HEK293 (cell line): Measurements from ENCODE around the gene PVALEF.

Experiments used
- CTCF ChIA-PET: fragments of 350-600 bp; formaldehyde crosslinking; extraction: SDS; loops from one replicate; lab custom pipeline; 2021; ENCODE audit warnings: antibody characterized with exemption; lab: Yijun Ruan, JAX
- POLR2A ChIA-PET: fragments of 300-600 bp; formaldehyde crosslinking; extraction: SDS; loops from one replicate; lab custom pipeline; 2020; ENCODE audit warnings: antibody characterized with exemption, inconsistent platforms; lab: Yijun Ruan, JAX
- H3K27ac ChIP-seq: fragments of 200-500 bp; sonication (Bioruptor generic); 2 replicates; pipeline ENCODE4 v1.5.1; 2014; ENCODE audit warnings: low read depth, low read length, control low read depth, inconsistent platforms; ENCODE audit errors: extremely low read depth
- H3K36me3 ChIP-seq, 2 experiments: fragments of 200-500 bp in 1 of 2; sonication (Bioruptor generic) in 1 of 2; 1 replicate in 1 of 2; 2 replicates in 1 of 2; pipeline ENCODE4 v1.5.1; 2014 to 2017; ENCODE audit warnings: inconsistent platforms in 2 of 2, low read length in 2 of 2; ENCODE audit not compliant: control insufficient read depth in 2 of 2, insufficient read depth in 1 of 2
- H3K4me1 ChIP-seq: fragments of 200-500 bp; sonication (Bioruptor generic); 2 replicates; pipeline ENCODE4 v1.5.1; 2014; ENCODE audit warnings: mild to moderate bottlenecking, low read length, inconsistent platforms; ENCODE audit not compliant: control insufficient read depth, insufficient read depth
- H3K4me3 ChIP-seq: 2 replicates; pipeline ENCODE4 v1.5.1; 2011; ENCODE audit warnings: low read depth, mild to moderate bottlenecking, control low read depth, low read length, moderate library complexity
- H3K9me3 ChIP-seq: fragments of 200-500 bp; sonication (Bioruptor generic); 2 replicates; pipeline ENCODE4 v1.5.1; 2014; ENCODE audit warnings: low read depth, low read length, inconsistent platforms; ENCODE audit not compliant: control insufficient read depth, insufficient read depth
- GLI4 ChIP-seq: fragments of 450-650 bp; formaldehyde crosslinking; IDR thresholded peaks from 2 replicates; pipeline ENCODE4 v1.5.1; 2016; ENCODE audit warnings: missing biosample characterization, missing genetic modification characterization
- KLF1 ChIP-seq: fragments of 450-650 bp; formaldehyde crosslinking; IDR thresholded peaks from 2 replicates; pipeline ENCODE4 v1.5.1; 2016; ENCODE audit warnings: missing biosample characterization, missing genetic modification characterization
- MEIS1 ChIP-seq: sonication (generic); formaldehyde crosslinking; IDR thresholded peaks from 2 replicates; pipeline ENCODE4 v1.8.1; 2022; ENCODE audit warnings: missing genetic modification reagents, mild to moderate bottlenecking, borderline replicate concordance
- ZFHX2 ChIP-seq: fragments of 450-650 bp; formaldehyde crosslinking; conservative IDR thresholded peaks from 2 replicates; pipeline ENCODE4 v1.5.1; 2016; ENCODE audit warnings: missing biosample characterization, missing genetic modification characterization
- ZFP41 ChIP-seq: fragments of 450-650 bp; formaldehyde crosslinking; IDR thresholded peaks from 2 replicates; pipeline ENCODE4 v1.5.1; 2016; ENCODE audit warnings: missing biosample characterization, missing genetic modification characterization, borderline replicate concordance
- ZIC2 ChIP-seq: fragments of 450-650 bp; formaldehyde crosslinking; IDR thresholded peaks from 2 replicates; pipeline ENCODE4 v1.5.1; 2016; ENCODE audit warnings: missing biosample characterization, missing genetic modification characterization
- ZNF138 ChIP-seq: fragments of 450-650 bp; formaldehyde crosslinking; IDR thresholded peaks from 2 replicates; pipeline ENCODE4 v1.5.1; 2016; ENCODE audit warnings: missing biosample characterization, missing genetic modification characterization, borderline replicate concordance
- ZNF175 ChIP-seq: fragments of 450-650 bp; formaldehyde crosslinking; IDR thresholded peaks from 2 replicates; pipeline ENCODE4 v1.5.1; 2016; ENCODE audit warnings: missing biosample characterization, missing genetic modification characterization
- ZNF214 ChIP-seq: fragments of 450-650 bp; formaldehyde crosslinking; IDR thresholded peaks from 2 replicates; pipeline ENCODE4 v1.5.1; 2017; ENCODE audit warnings: missing biosample characterization, mild to moderate bottlenecking, missing genetic modification characterization, borderline replicate concordance
- ZNF223 ChIP-seq: fragments of 450-650 bp; formaldehyde crosslinking; IDR thresholded peaks from 2 replicates; pipeline ENCODE4 v1.5.1; 2016; ENCODE audit warnings: missing biosample characterization, missing genetic modification characterization
- ZNF292 ChIP-seq: fragments of 450-650 bp; formaldehyde crosslinking; IDR thresholded peaks from 2 replicates; pipeline ENCODE4 v1.5.1; 2016; ENCODE audit warnings: low read depth, missing biosample characterization, missing genetic modification characterization, borderline replicate concordance
- ZNF473 ChIP-seq: fragments of 450-650 bp; formaldehyde crosslinking; IDR thresholded peaks from 2 replicates; pipeline ENCODE4 v1.5.1; 2017; ENCODE audit warnings: missing biosample characterization, missing genetic modification characterization
- ZNF48 ChIP-seq: fragments of 450-650 bp; formaldehyde crosslinking; IDR thresholded peaks from 2 replicates; pipeline ENCODE4 v1.5.1; 2016; ENCODE audit warnings: missing biosample characterization, missing genetic modification characterization
- ZNF501 ChIP-seq: fragments of 450-650 bp; formaldehyde crosslinking; IDR thresholded peaks from 2 replicates; pipeline ENCODE4 v1.5.1; 2016; ENCODE audit warnings: missing biosample characterization, missing genetic modification characterization
- ZNF530 ChIP-seq: fragments of 450-650 bp; formaldehyde crosslinking; IDR thresholded peaks from 2 replicates; pipeline ENCODE4 v1.5.1; 2016; ENCODE audit warnings: low read depth, missing biosample characterization, missing genetic modification characterization
- ZNF548 ChIP-seq: fragments of 450-650 bp; formaldehyde crosslinking; IDR thresholded peaks from 2 replicates; pipeline ENCODE4 v1.5.1; 2016; ENCODE audit warnings: missing biosample characterization, missing genetic modification characterization
- ZNF610 ChIP-seq: fragments of 450-650 bp; formaldehyde crosslinking; IDR thresholded peaks from 2 replicates; pipeline ENCODE4 v1.5.1; 2016; ENCODE audit warnings: missing biosample characterization, missing genetic modification characterization, borderline replicate concordance
- ZNF747 ChIP-seq: fragments of 450-650 bp; formaldehyde crosslinking; IDR thresholded peaks from 2 replicates; pipeline ENCODE4 v1.5.1; 2016; ENCODE audit warnings: missing biosample characterization, missing genetic modification characterization
- ZNF830 ChIP-seq: fragments of 450-650 bp; IDR thresholded peaks from 2 replicates; pipeline ENCODE4 v1.5.0; 2018; ENCODE audit warnings: missing biosample characterization, missing genetic modification characterization, low read depth, mild to moderate bottlenecking, moderate library complexity
- ZNF843 ChIP-seq: fragments of 450-650 bp; formaldehyde crosslinking; IDR thresholded peaks from 2 replicates; pipeline ENCODE4 v1.5.1; 2016; ENCODE audit warnings: missing biosample characterization, missing genetic modification characterization
- TF ChIP-seq, protein P1 (sequence below): fragments of 450-650 bp; formaldehyde crosslinking; IDR thresholded peaks from 2 replicates; pipeline ENCODE4 v1.5.1; 2016; ENCODE audit warnings: missing biosample characterization, missing genetic modification characterization
- TF ChIP-seq, protein P2 (sequence below): fragments of 450-650 bp; formaldehyde crosslinking; IDR thresholded peaks from 2 replicates; pipeline ENCODE4 v1.5.1; 2016; ENCODE audit warnings: missing biosample characterization, missing genetic modification characterization
- TF ChIP-seq, protein P3 (sequence below): fragments of 450-650 bp; formaldehyde crosslinking; IDR thresholded peaks from 2 replicates; pipeline ENCODE4 v1.5.1; 2016; ENCODE audit warnings: missing biosample characterization, missing genetic modification characterization
- TF ChIP-seq, protein P4 (sequence below): fragments of 450-650 bp; formaldehyde crosslinking; optimal IDR thresholded peaks from 2 replicates; pipeline ENCODE3; 2016; ENCODE audit warnings: missing biosample characterization, mild to moderate bottlenecking, missing genetic modification characterization
- TF ChIP-seq, protein P5 (sequence below): fragments of 450-650 bp; formaldehyde crosslinking; IDR thresholded peaks from 2 replicates; pipeline ENCODE4 v1.5.1; 2017; ENCODE audit warnings: missing biosample characterization, missing genetic modification characterization
- TF ChIP-seq, protein P6 (sequence below): fragments of 450-650 bp; formaldehyde crosslinking; IDR thresholded peaks from 2 replicates; pipeline ENCODE4 v1.5.1; 2017; ENCODE audit warnings: missing biosample characterization, missing genetic modification characterization

PVALEF gene

DNA sequence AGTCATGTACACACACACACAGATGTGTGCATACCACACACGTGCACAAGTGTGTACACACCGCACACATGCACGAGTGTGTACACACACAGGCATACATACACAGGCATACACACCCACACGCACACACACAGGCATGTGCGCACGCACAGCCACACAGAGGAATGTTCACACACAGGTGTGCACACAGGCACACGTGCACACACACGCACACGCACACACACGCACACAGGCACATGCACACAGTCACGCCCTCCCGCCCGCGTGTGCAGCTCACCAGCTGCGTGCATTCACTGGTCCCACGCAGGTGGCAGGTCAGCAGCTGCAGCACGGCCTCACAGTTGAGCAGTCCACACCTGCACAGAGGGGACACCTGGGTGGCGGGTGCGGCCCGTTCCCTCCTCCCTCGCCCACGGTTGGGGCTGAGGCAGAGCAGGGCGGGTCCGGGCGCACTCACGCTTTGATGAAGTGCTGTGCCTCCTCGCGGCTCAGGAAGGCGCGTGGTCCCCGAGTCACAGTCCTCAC is 65.9 kb downstream of the PVALEF start:
- Histone ChIP-seq H3K9me3 (no peaks in the 10 kb centered on the region), H3K36me3 (peaks cover 5 to 64% of the 10 kb centered on the region in 2 experiments; a peak in 2 of 3 replicates), H3K27ac (no peak overlapping the region), H3K4me3 (no peak overlapping the region), H3K4me1 (peaks cover 8% of the 10 kb centered on the region)
- CTCF ChIA-PET: interaction anchor here (0.6 to 2.5 kb wide), 4 partner anchors 89 to 114 kb away, joined by 3 to 23 read pairs (median 4); no protein-coding TSS in a partner anchor
- POLR2A ChIA-PET: interaction anchor here (1.6 kb wide), 1 partner anchor 8 kb away, joined by 5 read pairs; the partner anchor contains the start of genes NDUFAF8 and TEPSIN
- TF ChIP-seq ZNF747 (tag by site-specific recombination) (no peak), ZNF610 (tag by site-specific recombination) (no peak), GLI4 (tag by site-specific recombination) (no peak), MEIS1 (CRISPR knock-in tag) (no peak), ZNF292 (tag by site-specific recombination) (no peak), KLF1 (0 out of 2 replicates have a peak, but pooled peaks have one; percentile 16), ZNF830 (tag by site-specific recombination) (no peak), ZNF223 (no peak), ZNF530 (tag by site-specific recombination) (no peak), ZNF473 (tag by site-specific recombination) (no peak), ZNF214 (no peak), ZNF175 (tag by site-specific recombination) (no peak), ZFHX2 (0 out of 2 replicates have a peak, but pooled peaks have one; percentile 10), ZFP41 (tag by site-specific recombination) (no peak), ZNF843 (no peak), ZNF501 (tag by site-specific recombination) (no peak), ZNF48 (tag by site-specific recombination) (no peak), ZNF138 (tag by site-specific recombination) (no peak), ZNF548 (tag by site-specific recombination) (no peak), ZIC2 (tag by site-specific recombination) (no peak)
- TF ChIP-seq, protein P1, sequence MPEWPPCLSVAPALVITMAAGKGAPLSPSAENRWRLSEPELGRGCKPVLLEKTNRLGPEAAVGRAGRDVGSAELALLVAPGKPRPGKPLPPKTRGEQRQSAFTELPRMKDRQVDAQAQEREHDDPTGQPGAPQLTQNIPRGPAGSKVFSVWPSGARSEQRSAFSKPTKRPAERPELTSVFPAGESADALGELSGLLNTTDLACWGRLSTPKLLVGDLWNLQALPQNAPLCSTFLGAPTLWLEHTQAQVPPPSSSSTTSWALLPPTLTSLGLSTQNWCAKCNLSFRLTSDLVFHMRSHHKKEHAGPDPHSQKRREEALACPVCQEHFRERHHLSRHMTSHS (tag by site-specific recombination): no peak
- TF ChIP-seq, protein P2, sequence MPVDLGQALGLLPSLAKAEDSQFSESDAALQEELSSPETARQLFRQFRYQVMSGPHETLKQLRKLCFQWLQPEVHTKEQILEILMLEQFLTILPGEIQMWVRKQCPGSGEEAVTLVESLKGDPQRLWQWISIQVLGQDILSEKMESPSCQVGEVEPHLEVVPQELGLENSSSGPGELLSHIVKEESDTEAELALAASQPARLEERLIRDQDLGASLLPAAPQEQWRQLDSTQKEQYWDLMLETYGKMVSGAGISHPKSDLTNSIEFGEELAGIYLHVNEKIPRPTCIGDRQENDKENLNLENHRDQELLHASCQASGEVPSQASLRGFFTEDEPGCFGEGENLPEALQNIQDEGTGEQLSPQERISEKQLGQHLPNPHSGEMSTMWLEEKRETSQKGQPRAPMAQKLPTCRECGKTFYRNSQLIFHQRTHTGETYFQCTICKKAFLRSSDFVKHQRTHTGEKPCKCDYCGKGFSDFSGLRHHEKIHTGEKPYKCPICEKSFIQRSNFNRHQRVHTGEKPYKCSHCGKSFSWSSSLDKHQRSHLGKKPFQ (tag by site-specific recombination): peak; percentile 93
- TF ChIP-seq, protein P3, sequence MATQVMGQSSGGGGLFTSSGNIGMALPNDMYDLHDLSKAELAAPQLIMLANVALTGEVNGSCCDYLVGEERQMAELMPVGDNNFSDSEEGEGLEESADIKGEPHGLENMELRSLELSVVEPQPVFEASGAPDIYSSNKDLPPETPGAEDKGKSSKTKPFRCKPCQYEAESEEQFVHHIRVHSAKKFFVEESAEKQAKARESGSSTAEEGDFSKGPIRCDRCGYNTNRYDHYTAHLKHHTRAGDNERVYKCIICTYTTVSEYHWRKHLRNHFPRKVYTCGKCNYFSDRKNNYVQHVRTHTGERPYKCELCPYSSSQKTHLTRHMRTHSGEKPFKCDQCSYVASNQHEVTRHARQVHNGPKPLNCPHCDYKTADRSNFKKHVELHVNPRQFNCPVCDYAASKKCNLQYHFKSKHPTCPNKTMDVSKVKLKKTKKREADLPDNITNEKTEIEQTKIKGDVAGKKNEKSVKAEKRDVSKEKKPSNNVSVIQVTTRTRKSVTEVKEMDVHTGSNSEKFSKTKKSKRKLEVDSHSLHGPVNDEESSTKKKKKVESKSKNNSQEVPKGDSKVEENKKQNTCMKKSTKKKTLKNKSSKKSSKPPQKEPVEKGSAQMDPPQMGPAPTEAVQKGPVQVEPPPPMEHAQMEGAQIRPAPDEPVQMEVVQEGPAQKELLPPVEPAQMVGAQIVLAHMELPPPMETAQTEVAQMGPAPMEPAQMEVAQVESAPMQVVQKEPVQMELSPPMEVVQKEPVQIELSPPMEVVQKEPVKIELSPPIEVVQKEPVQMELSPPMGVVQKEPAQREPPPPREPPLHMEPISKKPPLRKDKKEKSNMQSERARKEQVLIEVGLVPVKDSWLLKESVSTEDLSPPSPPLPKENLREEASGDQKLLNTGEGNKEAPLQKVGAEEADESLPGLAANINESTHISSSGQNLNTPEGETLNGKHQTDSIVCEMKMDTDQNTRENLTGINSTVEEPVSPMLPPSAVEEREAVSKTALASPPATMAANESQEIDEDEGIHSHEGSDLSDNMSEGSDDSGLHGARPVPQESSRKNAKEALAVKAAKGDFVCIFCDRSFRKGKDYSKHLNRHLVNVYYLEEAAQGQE (tag by site-specific recombination): no peak
- TF ChIP-seq, protein P4, sequence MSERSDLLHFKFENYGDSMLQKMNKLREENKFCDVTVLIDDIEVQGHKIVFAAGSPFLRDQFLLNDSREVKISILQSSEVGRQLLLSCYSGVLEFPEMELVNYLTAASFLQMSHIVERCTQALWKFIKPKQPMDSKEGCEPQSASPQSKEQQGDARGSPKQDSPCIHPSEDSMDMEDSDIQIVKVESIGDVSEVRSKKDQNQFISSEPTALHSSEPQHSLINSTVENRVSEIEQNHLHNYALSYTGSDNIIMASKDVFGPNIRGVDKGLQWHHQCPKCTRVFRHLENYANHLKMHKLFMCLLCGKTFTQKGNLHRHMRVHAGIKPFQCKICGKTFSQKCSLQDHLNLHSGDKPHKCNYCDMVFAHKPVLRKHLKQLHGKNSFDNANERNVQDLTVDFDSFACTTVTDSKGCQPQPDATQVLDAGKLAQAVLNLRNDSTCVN (tag by site-specific recombination): peak; percentile 22
- TF ChIP-seq, protein P5, sequence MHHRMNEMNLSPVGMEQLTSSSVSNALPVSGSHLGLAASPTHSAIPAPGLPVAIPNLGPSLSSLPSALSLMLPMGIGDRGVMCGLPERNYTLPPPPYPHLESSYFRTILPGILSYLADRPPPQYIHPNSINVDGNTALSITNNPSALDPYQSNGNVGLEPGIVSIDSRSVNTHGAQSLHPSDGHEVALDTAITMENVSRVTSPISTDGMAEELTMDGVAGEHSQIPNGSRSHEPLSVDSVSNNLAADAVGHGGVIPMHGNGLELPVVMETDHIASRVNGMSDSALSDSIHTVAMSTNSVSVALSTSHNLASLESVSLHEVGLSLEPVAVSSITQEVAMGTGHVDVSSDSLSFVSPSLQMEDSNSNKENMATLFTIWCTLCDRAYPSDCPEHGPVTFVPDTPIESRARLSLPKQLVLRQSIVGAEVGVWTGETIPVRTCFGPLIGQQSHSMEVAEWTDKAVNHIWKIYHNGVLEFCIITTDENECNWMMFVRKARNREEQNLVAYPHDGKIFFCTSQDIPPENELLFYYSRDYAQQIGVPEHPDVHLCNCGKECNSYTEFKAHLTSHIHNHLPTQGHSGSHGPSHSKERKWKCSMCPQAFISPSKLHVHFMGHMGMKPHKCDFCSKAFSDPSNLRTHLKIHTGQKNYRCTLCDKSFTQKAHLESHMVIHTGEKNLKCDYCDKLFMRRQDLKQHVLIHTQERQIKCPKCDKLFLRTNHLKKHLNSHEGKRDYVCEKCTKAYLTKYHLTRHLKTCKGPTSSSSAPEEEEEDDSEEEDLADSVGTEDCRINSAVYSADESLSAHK (tag by site-specific recombination): no peak
- TF ChIP-seq, protein P6, sequence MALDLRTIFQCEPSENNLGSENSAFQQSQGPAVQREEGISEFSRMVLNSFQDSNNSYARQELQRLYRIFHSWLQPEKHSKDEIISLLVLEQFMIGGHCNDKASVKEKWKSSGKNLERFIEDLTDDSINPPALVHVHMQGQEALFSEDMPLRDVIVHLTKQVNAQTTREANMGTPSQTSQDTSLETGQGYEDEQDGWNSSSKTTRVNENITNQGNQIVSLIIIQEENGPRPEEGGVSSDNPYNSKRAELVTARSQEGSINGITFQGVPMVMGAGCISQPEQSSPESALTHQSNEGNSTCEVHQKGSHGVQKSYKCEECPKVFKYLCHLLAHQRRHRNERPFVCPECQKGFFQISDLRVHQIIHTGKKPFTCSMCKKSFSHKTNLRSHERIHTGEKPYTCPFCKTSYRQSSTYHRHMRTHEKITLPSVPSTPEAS (tag by site-specific recombination): peak; percentile 94
